Endometrium (tissue), 2 donors: Measurements from ENCODE around the gene SBNO2.
A peak's percentile ranks its signal among the peaks of the same experiment; 100 is the strongest.
"Not testable (repeated sequence)": the region's sequence is repeated elsewhere in the genome, so short reads cannot be mapped to it uniquely, and the experiment has no call there.

Experiments
- FAIRE-seq: peaks from 2 replicates; lab custom pipeline; 2012; peaks lifted over from hg19 to GRCh38; lab: Jason Lieb, UNC
- donor health status: control.
- donor health status: control.

The SBNO2 gene

GRCh38 chr19:1206150-1206863, 32.2 kb upstream of the SBNO2 start:
- FAIRE-seq, result no peak

- no peak for FAIRE-seq
Observed at GRCh38 chr19:1205114-1206099, 31.3 kb upstream of the SBNO2 start, which contains the start of gene STK11. Gene STK11, plus strand, starts transcription at chr19:1205778. Its CDS starts 1,136 bp downstream, at chr19:1206914.

- not testable (repeated sequence) for FAIRE-seq
Observed at GRCh38 chr19:1200614-1201013, 26.5 kb upstream of the SBNO2 start.

- no peak for FAIRE-seq
Observed at GRCh38 chr19:1199531-1199930, 25.5 kb upstream of the SBNO2 start.

GRCh38 chr19:1189419-1189818, 15.4 kb upstream of the SBNO2 start:
- FAIRE-seq, result no peak

GRCh38 chr19:1183543-1184172, 9.6 kb upstream of the SBNO2 start:
- no peak for FAIRE-seq

- FAIRE-seq, result no peak
Observed at GRCh38 chr19:1182727-1183126, 8.7 kb upstream of the SBNO2 start.

GRCh38 chr19:1182068-1182467, 8.0 kb upstream of the SBNO2 start:
- no peak for FAIRE-seq

GRCh38 chr19:1181606-1182005, 7.5 kb upstream of the SBNO2 start:
- no peak for FAIRE-seq

- no peak for FAIRE-seq
Observed at GRCh38 chr19:1177322-1178114, 3.5 kb upstream of the SBNO2 start.

GRCh38 chr19:1173159-1173844, 766 bp downstream of the SBNO2 start:
- no peak for FAIRE-seq

GRCh38 chr19:1172353-1173158, 1.5 kb downstream of the SBNO2 start:
- FAIRE-seq, result no peak

GRCh38 chr19:1171755-1172352, 2.2 kb downstream of the SBNO2 start:
- no peak for FAIRE-seq

GRCh38 chr19:1170938-1171754, 2.9 kb downstream of the SBNO2 start:
- FAIRE-seq, result no peak

GRCh38 chr19:1169921-1170885, 3.9 kb downstream of the SBNO2 start:
- FAIRE-seq, result peak; percentile 81

GRCh38 chr19:1169411-1169791, 4.7 kb downstream of the SBNO2 start:
- FAIRE-seq, result no peak

- FAIRE-seq, result no peak
Observed at GRCh38 chr19:1168572-1169410, 5.3 kb downstream of the SBNO2 start.
